ENCODE data around the gene ANKRD33B.
A peak's percentile ranks its signal among the peaks of the same experiment; 100 is the strongest.
"Not testable (repeated sequence)": the region's sequence is repeated elsewhere in the genome, so short reads cannot be mapped to it uniquely, and the experiment has no call there.

ANKRD33B gene

DNA sequence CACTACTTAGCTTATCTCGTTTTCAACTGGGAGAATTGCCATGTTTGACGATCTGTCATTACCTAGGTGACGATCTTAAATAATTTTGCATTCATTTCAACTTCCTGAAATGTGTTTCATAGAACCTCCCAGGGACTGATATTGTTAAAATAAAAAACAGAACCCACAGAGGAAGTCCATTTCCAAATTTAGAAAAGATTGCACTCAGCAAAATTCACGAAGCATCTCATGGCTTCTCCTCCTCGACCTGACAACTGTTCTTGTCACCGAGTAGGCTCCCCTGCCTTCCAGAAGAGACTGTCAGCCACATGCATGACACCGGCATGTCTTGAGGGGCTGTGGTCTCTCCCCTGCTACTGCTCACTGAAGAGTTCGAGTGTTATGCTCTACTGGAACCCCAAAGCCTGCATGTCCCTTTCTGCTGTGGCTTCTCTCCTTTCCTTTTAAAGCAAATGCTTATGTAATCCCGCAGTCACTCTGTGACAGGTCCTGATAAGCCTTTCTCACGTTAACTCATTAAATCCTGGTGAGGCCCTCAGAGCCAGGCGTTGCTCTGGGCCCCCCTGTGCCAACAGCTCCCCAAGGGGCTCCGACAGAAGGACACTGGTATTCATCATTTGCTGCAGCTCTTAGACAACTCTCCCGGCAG, 26.8 kb upstream of the ANKRD33B start:
- no peak for DNase-seq (ENCODE audit: low read depth, low spot score)

DNA sequence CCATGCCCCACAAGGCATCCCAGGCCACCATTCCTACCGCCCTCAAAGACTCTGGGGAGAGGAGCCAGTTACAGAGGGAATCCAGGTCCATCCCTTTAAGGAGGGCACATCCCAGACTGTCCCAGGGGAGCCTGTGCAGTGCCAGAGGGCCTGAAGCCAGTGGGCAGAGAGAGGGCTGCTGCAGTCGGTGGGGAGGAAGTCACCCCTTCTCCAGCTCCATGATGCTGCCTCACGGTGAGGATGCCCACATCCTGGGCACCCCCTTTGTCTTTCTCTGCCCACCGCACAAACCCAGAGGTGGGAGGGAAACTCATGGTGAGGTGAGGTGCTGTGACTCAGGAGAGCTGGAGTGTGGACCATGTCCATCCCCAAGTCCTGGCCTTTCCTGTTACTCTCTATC, 26.2 kb upstream of the ANKRD33B start:
- no peak for DNase-seq (ENCODE audit: low read depth, low spot score)

DNA sequence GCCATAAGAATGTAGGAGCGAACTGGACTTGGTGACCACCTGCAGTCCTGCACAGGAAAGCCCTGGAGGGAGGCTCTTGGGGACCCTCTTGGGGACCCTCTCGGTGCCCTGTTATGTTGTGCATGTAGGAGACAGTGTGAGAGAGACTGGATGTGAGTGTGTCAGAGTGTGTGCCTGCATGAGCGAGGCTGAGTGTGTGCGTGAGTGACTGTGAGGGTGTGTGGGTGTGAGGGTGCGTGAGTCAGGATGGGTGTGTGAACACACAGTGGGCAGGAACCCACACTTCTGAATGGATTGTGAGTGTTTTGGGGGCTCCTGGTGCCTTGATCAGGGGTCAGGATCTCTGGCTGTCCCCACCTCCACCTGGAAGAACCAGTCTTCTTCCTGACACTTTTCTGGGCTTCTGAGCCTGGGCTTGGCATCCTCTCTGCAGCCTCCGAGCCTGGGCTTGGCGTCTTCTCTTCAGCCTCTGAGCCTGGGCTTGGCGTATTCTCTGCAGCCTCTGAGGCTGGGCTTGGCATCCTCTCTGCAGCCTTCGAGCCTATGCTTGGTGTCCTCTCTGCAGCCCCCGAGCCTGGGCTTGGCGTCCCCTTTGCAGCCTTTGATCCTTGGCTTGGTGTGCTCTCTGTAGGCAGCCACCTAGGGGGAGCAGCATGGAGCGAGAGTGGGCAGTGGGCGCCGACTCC, 25.6 kb upstream of the ANKRD33B start:
- DNase-seq (ENCODE audit: low read depth, low spot score): no peak

DNA sequence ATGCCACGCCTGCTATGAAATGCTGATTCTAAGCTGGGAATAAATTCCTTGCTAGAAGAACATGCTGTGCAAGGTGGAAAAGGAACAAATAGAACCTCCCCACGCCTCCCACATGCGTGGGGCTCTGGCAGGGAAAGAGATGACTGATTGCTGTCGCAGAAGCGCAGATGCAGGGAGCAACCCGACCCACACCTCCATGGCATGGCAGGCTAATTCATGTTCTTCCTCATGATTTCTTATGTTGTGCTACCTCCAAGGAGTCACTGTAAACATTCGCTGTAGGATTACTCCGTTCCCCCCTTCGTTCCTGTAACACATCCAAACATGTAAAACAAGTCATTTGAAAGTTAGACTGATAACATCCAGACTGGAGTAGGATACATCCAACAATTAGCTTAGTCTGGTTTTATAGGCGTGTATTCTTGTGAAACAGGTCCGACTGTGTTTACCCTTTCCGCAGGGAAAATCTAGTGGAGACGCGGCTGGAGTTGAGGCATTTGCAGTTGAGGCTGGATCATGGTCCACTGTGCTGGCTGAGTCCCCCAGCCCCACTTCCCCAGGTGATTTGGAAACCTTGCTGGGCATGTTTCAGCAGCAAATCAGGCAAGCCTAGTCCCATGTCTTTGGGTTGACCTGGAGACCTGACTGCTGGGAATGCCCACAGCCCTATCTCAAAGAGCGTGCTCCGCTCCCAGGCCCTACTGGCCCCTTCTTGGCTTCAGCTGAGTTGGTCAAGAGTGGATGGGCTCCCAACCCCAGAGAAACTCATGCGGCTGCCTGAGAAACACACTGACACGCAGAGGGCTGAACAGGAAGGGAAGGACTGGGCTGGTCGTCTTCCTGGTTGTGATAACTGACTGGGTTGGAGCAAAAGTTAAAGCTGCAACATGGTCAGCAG, 24.8 kb upstream of the ANKRD33B start:
- DNase-seq (ENCODE audit: low read depth, low spot score): no peak

DNA sequence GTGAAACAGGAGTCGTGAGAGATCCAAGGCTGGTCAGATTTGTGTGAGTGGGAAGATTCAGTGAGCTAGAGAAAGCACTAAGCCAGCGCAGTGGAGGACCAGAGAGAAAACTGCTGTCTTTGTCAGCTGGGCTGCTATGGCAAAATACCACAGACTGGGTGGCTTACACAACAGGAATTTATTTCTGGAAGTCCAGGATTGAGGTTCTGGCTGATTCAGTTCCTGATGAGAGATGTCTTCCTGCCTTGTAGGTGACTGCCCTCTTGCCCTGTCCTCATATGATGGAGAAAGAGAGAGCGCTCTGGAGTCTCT, 24.2 kb upstream of the ANKRD33B start:
- no peak for DNase-seq (ENCODE audit: low read depth, low spot score)

DNA sequence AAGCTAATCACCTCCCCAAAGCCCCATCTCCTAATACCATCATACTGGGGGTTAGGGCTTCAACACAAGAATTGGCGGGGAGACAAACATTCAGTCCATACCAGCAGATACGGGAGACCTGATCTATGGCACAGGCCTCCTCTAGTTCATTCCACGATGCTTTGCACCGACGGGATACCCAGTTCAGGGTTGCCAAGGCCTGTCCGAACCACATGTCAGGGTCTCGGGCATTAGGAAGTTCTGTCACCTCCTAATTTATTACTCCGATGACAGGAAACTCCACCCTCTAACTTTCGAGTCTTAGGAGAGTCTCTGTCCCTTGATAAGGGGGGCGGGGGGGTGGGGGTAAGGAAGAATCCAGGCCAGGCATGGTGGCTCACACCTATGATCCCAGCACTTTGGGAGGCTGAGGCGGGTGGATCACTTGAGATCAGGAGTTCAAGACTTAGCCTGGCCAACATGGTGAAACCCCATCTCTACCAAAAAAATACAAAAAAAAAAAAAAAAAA, 23.8 kb upstream of the ANKRD33B start:
- no peak for DNase-seq (ENCODE audit: low read depth, low spot score)

DNA sequence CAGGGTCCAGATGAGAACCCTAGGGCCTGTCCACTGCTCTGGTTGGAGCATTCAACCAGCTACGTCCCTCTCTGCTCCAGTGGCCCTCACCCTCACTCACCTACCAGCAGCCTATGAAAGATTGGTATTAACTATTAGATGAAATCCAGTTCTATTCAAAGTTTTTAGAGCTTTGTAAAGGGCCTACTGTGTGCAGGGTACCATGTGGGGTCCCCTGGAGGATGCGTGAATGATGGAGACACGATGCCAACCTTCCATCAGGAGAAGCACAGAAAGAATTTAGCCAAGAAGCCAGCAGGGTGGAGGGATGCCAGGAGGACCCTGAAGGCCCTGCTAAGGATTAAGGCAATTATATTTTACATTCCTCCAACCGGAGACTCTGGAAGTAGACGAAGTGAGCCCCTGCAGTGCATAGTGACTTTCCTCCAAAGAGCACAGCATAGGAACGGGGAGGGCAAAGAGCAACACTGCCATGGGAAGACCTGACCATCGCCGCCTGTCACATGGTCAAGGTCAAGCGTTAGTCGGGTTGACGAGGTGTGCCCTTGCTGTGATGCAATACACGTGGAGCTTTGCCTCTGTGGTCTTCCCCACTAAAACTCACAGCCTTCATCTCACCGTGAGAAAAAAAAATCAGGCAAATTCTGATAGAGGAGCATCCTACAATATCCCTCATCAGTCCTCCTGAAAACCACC, 22.8 kb upstream of the ANKRD33B start:
- no peak for DNase-seq (ENCODE audit: low read depth, low spot score)

DNA sequence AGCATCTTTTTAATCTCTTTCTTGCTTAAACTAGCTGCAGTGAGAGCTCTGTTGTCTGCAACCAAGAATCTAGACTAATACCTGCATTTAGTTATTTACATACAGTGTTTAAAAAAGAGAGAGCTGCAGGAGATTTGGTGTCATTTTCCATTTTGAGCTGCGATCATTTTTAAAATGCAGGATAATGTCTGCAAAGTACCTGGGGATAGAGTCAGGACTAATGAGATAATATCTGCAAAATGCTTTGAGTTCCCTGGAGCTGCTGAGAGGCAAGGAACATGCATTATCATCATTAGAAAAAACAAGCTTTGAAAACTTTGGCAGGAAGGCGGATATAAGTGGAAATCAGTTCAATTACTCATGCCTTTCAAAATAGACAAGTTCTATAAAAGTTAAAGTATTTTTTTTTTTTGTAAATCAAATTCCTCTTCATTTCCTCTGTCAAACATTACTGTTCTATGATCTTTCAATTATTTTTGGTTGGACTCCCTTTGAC, 21.8 kb upstream of the ANKRD33B start:
- DNase-seq (ENCODE audit: low read depth, low spot score): no peak

DNA sequence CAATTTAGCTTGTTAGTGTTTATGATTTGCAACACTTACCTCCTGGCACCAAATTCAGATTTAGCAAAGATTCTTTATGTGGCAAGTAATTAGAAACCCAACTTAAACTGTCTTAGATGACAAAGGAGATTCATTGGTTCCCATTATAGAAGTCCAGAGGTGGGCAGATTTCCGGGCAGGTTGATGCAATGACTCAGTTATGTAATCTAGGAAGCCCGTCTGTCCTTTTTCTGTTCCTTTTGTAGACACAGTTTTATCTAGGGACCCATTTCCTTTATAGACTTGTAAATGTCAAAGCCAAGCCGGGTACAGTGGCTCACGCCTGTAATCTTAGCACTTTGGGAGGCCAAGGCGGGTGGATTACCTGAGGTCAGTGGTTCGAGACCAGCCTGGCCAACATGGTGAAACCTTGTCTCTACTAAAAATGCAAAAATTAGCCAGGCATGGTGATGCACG, 20.3 kb upstream of the ANKRD33B start:
- DNase-seq (ENCODE audit: low read depth, low spot score): no peak

DNA sequence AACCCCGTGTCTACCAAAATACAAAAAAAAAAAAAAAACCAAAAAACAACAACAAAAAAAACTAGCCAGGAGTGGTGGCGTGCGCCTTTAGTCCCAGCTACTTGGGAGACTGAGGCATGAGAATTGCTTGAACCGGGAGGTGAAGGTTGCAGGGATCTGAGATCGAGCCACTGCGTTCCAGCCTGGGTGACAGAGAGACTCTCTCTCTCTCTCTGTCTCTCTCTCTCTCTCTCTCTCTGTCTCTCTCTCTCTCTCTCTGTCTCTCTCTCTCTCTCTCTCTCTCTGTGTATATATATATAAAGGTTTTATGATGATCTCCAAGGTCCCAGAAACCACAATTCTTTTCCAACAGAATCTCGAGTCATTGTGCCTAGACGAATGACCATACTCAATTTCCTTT, 18.8 kb upstream of the ANKRD33B start:
- DNase-seq (ENCODE audit: low read depth, low spot score): no peak

DNA sequence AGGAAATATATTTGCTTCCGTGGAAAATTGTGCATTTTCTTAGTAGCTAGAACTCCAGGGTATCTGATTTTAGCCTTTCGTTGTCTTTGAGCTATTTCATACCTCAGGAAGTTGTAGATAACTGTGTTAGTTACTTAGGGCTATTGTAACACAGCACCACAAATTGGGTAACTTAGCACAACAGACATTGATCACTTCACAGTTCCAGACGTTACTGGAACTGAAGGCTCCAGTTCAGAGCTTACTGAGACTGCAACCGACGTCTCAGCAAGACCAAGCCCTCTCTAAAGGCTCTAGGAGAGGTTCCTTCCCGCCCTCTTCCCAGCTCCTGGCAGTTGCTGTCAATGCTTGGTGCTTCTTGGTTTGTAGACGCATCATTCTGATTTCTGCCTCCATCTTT, 17.7 kb upstream of the ANKRD33B start:
- no peak for DNase-seq (ENCODE audit: low read depth, low spot score)

DNA sequence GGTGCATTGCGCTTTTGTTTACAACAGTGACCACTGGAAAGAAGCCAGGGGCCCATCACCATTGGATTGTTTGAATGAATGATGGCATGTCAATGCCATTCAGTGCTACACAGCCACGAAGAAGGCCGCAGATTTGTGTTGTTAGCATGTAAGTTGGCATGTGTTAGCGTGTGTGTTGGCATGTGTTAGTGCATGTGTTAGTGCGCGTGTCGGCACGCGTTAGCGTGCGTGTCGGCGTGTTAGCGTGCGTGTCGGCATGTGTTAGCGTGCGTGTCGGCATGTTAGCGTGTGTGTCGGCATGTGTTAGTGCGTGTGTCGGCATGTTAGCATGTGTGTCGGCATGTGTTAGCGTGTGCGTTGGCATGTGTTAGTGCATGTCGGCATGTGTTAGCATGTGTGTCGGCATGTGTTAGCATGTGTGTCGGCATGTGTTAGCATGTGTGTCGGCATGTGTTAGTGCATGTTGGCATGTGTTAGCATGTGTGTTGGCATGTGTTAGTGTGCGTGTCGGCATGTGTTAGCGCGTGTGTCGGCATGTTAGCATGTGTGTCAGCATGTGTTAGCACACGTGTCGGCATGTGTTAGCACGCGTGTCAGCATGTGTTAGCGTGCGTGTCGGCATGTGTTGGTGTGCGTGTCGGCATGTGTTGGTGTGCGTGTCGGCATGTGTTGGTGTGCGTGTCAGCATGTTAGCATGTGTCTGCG, 15.3 kb upstream of the ANKRD33B start:
- DNase-seq (ENCODE audit: low read depth, low spot score): no peak

DNA sequence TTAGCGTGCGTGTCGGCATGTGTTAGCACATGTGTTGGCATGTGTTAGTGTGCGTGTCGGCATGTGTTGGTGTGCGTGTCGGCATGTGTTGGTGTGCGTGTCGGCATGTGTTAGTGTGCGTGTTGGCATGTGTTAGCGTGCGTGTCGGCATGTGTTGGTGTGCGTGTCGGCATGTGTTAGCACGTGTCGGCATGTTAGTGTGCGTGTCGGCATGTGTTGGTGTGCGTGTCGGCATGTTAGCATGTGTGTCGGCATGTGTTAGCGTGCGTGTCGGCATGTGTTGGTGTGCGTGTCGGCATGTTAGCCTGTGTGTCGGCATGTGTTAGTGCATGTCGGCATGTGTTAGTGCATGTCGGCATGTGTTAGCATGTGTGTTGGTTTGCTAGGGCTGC, 14.8 kb upstream of the ANKRD33B start:
- not testable (repeated sequence) for DNase-seq (ENCODE audit: low read depth, low spot score)

DNA sequence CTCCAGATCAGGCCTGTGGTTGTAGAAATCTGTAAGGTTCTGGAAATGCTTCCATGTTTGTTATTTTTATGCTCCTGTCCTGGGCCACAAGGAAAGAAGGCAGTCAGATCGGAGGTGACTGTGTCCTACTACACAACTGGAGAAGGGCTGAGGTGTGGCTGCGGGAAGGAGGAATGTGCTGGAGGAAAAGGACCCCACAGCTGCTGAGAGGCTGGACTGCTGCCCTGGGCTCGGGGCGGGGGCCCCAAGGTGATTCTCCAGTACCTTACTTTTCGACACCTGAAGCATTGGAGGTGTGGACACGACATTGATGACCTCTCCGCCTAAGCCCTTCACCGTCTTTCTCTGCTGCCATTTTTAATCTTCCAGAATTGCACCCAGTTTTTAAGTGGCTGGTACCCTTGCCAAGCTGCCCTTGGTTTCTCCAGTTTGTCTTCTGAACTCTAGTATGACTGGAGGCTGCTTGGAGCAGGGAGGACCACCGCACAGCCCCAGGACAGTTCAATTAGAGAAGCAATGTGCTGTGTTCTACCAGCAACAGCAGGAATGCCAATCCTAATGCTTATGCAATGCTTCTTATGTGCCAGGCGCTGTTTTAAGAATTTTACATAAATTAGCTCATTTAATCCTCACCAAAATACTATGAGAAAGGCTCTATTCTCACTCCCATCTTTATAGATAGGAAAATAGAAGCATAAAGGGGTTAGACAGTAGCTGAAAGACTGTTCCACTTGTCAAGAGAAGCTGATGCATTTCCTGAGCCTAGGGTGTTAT, 13.5 kb upstream of the ANKRD33B start:
- DNase-seq (ENCODE audit: low read depth, low spot score): no peak

DNA sequence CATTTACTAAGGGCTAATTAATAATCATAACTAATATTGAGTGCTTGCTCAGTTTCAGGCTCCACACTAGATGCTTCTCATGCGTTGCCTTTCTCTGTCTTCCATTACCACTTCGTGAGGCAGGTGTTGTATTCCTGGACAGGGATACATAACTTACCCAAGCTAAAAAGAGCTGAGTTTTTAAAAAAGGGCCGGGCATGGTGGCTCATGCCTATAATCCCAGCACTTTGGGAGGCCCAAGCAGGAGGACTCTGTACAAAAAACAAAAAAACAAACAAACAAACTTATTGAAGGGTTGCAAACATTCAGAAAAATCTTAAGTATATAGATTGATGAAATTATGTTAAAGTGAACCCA, 12.1 kb upstream of the ANKRD33B start:
- no peak for DNase-seq (ENCODE audit: low read depth, low spot score)

DNA sequence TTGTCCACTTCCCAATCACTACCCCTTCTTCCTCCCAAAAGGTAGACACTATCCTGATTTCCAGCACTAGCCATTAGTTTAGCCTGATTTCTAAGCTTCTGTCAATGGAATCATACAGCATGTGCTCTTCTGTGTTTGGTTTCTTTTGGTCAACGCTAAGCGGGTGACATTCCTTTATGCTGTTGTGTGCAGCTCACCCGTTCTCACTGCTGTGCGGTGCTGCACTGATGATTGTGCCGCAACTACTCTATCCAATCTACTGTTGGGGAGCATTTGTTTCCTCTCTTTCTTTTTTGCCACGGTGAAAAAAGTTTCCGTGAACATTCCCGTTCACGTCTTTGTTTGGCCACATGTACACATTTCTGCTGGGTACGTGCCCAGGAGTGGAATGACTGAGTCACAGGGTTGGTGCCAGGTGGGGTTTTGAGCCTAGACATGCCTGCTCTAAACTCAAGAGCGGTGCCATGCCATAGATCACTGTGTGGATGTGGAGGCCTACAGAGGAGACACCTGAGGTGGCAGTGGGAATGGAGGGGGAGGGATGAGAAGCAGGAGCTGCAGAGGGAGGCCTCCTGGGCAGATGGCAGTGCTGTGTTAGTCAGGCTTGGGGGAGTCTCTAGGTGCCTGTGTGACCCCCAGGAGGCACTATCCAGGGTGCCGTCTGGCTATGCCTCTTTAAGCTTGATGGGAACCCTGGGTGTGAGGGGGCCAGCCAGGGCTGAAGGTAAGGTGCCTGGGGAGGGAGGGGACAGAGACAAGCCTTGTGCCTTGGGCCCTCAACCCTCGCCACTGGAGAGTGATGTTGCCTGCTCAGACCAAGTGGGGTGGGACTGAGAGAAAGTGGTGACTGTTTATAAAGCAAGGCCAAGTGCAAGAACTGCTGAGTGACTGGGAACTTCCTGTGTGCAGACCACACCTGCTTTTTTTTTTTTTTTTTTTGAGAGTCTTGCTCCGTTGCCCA, 11.4 kb upstream of the ANKRD33B start:
- no peak for DNase-seq (ENCODE audit: low read depth, low spot score)

DNA sequence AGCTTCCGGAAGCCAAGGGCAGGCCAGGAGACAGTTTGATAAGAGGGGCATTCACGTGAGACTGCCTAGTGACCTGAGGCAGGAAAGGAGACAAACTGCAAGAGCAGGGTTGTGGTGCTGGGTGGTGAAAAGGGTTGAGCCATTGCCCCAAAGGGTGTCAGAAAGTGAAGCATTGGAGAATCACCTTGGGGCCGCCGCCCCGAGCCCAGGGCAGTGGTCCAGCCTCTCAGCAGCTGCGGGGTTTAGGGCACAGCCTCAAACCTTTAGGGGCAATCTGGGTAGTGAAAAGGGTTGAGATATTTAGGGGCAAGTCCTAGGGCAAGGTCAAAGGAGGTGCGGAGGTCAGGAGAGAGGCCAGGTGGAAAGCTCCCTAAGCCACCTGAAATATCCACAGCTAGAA, 10.4 kb upstream of the ANKRD33B start:
- no peak for DNase-seq (ENCODE audit: low read depth, low spot score)

DNA sequence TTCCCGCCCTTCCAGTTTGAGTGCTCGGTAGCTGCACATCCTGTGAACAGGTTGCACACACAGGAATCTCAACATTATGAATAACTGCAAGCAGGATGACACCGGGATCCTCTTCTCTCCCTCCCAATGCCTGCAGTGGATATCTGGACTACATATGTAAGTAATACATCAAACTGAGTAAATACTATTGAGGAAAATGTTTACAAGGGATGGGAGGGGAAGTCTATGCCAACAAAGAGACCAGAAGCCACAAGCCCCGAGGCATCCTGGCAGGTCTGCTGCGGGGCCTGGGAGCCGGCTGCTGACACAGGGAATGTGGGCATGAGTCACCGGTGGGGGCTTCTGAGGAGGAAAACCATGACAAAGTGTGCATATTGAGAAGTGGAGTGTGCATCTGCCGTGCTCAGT, 8.6 kb upstream of the ANKRD33B start:
- peak; percentile 85 for DNase-seq (ENCODE audit: low read depth, low spot score)

DNA sequence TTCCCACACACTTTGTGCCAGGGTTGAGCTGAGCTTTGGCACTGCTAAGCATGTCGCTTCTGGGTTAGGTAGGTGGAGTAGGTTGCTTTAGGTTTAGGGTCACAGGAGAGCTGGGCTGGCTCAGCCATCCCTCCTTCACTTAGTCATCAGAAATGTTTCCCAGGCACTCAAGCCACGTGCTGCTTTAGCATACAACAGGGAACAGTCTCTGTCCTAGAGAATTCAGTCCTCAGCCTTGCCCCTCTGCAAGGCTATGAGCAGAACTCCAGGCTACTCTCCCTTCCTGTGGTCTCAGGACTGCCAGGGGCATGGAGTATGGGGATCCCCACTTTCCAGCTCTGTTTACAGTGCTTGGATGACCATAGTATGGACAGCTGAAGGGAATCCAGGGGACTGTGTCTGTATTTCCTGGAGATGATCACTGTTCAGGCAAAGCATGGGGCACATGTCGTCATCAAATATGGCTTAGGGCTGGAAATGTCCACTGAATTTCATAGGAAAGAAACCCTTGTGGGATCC, 7.5 kb upstream of the ANKRD33B start:
- peak; percentile 63 for DNase-seq (ENCODE audit: low read depth, low spot score)
